RWPE2 (cell line): Measurements from ENCODE around the gene ABCC3.

ENCODE experiments used
- ATAC-seq: fragments of 200-7000 bp; cut with Tn5 transposase; 3 replicates; pipeline ENCODE4 v1.9.1; 2021; ENCODE audit warnings: low read depth
- DNase-seq: peaks from one replicate; pipeline ENCODE4 v3.0.0-alpha.2; 2020; ENCODE audit warnings: low spot score
- H3K27ac ChIP-seq: fragments of 450-650 bp; 2 replicates; pipeline ENCODE4 v1.5.1; 2017; ENCODE audit warnings: mild to moderate bottlenecking; ENCODE audit not compliant: poor library complexity, severe bottlenecking
- H3K27me3 ChIP-seq: fragments of 250-450 bp; sonication (Bioruptor Pico); 2 replicates; pipeline ENCODE4 v1.5.1; 2021; ENCODE audit warnings: mild to moderate bottlenecking, moderate library complexity; ENCODE audit not compliant: insufficient read depth, poor library complexity, severe bottlenecking
- H3K36me3 ChIP-seq: fragments of 250-450 bp; sonication (Bioruptor Pico); 2 replicates; pipeline ENCODE4 v1.5.1; 2020; ENCODE audit warnings: low read depth, mild to moderate bottlenecking, moderate library complexity
- H3K4me1 ChIP-seq: fragments of 250-450 bp; sonication (Bioruptor Pico); 2 replicates; pipeline ENCODE4 v1.5.1; 2021; ENCODE audit warnings: mild to moderate bottlenecking, moderate library complexity; ENCODE audit not compliant: insufficient read depth, poor library complexity, severe bottlenecking
- H3K4me3 ChIP-seq: fragments of 250-450 bp; sonication (Bioruptor Pico); 2 replicates; pipeline ENCODE4 v1.5.1; 2021; ENCODE audit warnings: mild to moderate bottlenecking, moderate library complexity; ENCODE audit not compliant: severe bottlenecking
- H3K9me3 ChIP-seq: fragments of 250-450 bp; sonication (Bioruptor Pico); 2 replicates; pipeline ENCODE4 v1.5.1; 2021; ENCODE audit warnings: mild to moderate bottlenecking, moderate library complexity; ENCODE audit not compliant: severe bottlenecking
- CTCF ChIP-seq: fragments of 450-650 bp; IDR thresholded peaks from one replicate; pipeline ENCODE4 v1.5.1; 2017; ENCODE audit warnings: mild to moderate bottlenecking, moderate library complexity; ENCODE audit not compliant: poor library complexity, severe bottlenecking

Gene ABCC3

GRCh38 chr17:50715471-50715870 lies 80.8 kb downstream of the ABCC3 start:
- Histone ChIP-seq H3K27ac (no peak overlapping the region), H3K4me1 (peaks cover 3% of the 10 kb centered on the region), H3K9me3 (no peaks in the 10 kb centered on the region), H3K36me3 (peaks cover 2% of the 10 kb centered on the region; the same call in 1 of the 2 replicates), H3K4me3 (no peak overlapping the region), H3K27me3 (no peaks in the 10 kb centered on the region)
- ATAC-seq (no peak), DNase-seq (no peak)
- no peak for TF ChIP-seq CTCF

- no peak for TF ChIP-seq CTCF
- ATAC-seq (peak; percentile 93), DNase-seq (peak; percentile 91)
- peak within 1 kb of the TSS; percentile 75 for H3K27ac ChIP-seq
- peaks cover 20% of the 10 kb centered on the region for H3K36me3 ChIP-seq
- H3K27me3 ChIP-seq = no peaks in the 10 kb centered on the region
- H3K4me1 ChIP-seq = peaks cover 18% of the 10 kb centered on the region
- H3K9me3 ChIP-seq = no peaks in the 10 kb centered on the region
- peak within 1 kb of the TSS; percentile 61 for H3K4me3 ChIP-seq
Measured at GRCh38 chr17:50719144-50719923, 84.7 kb downstream of the ABCC3 start, which contains the start of gene LUC7L3. LUC7L3 (plus strand) TSS chr17:50719603; CDS start chr17:50719733, 130 bp downstream.

GRCh38 chr17:50719924-50720794 lies 85.5 kb downstream of the ABCC3 start:
- DNase-seq = no peak
- peaks cover 18% of the 10 kb centered on the region for H3K4me1 ChIP-seq
- H3K4me3 ChIP-seq = peak overlapping the region; percentile 61
- no peaks in the 10 kb centered on the region for H3K9me3 ChIP-seq
- H3K27me3 ChIP-seq = no peaks in the 10 kb centered on the region
- H3K27ac ChIP-seq = peak overlapping the region; percentile 75
- no peak for ATAC-seq
- H3K36me3 ChIP-seq = peaks cover 28% of the 10 kb centered on the region
- no peak for TF ChIP-seq CTCF

- peak overlapping the region; percentile 75 for H3K27ac ChIP-seq
- DNase-seq (no peak), ATAC-seq (no peak)
- TF ChIP-seq CTCF = no peak
- peaks cover 36% of the 10 kb centered on the region for H3K36me3 ChIP-seq
- H3K4me3 ChIP-seq = peak overlapping the region; percentile 61
- H3K9me3 ChIP-seq = no peaks in the 10 kb centered on the region
- H3K4me1 ChIP-seq = peaks cover 18% of the 10 kb centered on the region
- no peaks in the 10 kb centered on the region for H3K27me3 ChIP-seq
Measured at GRCh38 chr17:50721194-50722010, 86.7 kb downstream of the ABCC3 start.
